ENCODE measurements around the gene TBC1D3B.
"Not testable (repeated sequence)": the region's sequence is repeated elsewhere in the genome, so short reads cannot be mapped to it uniquely, and the experiment has no call there.

TBC1D3B gene

DNA sequence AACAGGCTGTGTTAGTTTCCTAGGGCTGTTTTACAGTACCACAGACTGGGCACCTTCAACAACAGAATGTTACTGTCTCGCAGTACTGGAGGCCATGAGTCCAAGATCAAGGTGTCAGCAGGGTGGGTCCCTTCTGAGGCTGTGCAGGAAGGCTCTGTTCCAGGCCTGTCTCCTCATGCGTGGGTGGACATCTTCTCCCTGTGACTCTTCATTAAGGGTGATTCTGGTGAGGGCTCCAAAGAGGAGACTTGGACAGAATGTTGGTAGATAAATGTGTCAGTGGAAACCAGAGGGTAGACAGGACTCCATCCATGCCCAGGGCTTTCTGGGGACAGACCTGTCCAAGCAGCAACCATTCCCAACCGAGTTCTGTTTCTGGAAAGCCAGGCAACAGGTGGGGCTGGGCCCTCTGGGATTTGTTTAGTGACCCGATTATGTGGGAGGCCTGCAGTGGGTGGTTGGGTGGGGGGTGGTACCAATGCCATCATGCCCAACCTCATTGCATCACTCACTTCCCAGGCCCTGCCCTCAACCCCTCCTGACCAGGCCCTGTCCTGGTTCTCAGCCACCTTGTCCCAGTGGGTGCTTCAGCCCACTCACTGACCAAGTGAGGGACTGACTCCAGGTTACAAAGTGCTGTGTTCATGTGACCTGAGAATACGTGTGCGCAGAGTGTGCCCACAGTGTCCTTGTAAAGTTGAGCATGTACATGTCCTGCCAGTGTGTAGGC, 5.2 kb upstream of the TBC1D3B start:
- not testable (repeated sequence) for DNase-seq (ENCODE audit: low read depth)

- not testable (repeated sequence) for DNase-seq (ENCODE audit: low read depth)
Observed at GRCh38 chr17:36168836-36169235, 7.6 kb downstream of the TBC1D3B start.

GRCh38 chr17:36153895-36154610, 22.4 kb downstream of the TBC1D3B start:
- DNase-seq (ENCODE audit: low read depth), result no peak

GRCh38 chr17:36152639-36153120, 23.8 kb downstream of the TBC1D3B start:
- DNase-seq (ENCODE audit: low read depth), result no peak

- no peak for DNase-seq (ENCODE audit: low read depth)
Observed at GRCh38 chr17:36151891-36152638, 24.4 kb downstream of the TBC1D3B start.

DNA sequence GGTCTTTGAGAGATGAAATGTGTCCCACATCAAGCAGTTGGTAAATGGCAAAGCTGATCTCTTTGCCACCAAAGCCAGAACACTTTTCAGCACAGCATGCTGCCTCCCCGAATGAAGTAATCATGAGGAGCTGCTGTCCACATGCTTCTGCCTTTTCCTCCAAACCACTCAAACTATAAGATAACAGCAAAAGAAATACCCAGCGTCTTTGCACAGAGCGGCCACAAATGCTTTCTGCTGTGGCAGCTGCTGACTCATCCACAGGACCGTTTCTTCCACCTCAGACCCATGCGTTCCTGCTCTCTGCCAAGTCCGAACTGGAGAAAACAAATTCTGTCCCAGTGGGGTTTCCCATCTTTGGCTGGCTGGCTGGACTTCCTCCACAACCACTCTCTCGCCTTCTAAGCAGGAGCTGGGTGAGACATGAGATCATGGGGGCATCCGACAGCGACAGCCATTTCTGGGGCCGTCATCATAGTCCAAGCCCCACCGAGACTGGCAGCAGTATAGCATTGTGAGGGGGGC, 27.1 kb downstream of the TBC1D3B start:
- peak; percentile 15 for DNase-seq (ENCODE audit: low read depth)

GRCh38 chr17:36148559-36149295, 27.7 kb downstream of the TBC1D3B start:
- DNase-seq (ENCODE audit: low read depth), result peak; percentile 37

- DNase-seq (ENCODE audit: low read depth), result no peak
Observed at GRCh38 chr17:36147601-36148000, 28.8 kb downstream of the TBC1D3B start.

- no peak for DNase-seq (ENCODE audit: low read depth)
Observed at GRCh38 chr17:36144981-36145729, 31.3 kb downstream of the TBC1D3B start.

DNA sequence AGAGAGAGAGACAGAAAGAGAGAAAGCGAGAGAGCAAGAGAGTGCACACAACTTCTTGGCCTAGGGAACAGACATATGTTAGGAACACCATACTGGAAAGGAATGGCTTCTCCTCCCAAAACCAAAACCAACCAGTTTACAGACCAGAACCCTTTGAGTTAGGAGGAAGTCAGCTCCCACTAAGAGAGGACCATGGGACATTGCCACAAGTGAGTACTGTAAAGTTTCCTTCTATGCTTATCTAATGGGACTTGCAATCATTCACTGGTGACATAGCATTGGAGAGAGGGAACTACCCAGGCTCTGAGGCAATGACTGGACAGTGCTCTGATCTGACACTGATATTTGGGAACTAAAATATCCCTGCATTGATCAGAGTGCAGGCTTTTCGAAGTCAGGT, 32.4 kb downstream of the TBC1D3B start:
- DNase-seq (ENCODE audit: low read depth), result no peak

GRCh38 chr17:36142806-36143205, 33.6 kb downstream of the TBC1D3B start:
- no peak for DNase-seq (ENCODE audit: low read depth)

DNA sequence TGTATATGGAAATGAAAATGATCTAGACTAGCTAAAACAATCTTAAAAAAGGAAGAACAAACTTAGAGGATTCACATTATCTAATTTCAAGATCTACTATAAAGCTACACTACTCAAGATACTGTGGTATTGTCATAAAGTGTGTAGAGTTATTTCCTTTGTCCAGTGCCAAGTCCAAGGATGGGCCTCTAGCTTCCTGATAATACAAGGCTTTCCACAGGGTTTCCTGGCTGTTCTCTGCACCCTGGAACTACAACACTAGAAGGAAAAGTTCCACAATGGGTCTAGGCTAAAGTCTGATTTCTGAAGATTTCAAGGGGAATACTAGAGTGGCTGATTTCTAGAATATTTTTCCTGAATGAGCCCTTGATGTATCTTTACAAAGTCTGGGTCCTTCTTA, 34.2 kb downstream of the TBC1D3B start:
- DNase-seq (ENCODE audit: low read depth), result no peak

- DNase-seq (ENCODE audit: low read depth), result no peak
Observed at GRCh38 chr17:36136439-36136838, 40.0 kb downstream of the TBC1D3B start.

DNA sequence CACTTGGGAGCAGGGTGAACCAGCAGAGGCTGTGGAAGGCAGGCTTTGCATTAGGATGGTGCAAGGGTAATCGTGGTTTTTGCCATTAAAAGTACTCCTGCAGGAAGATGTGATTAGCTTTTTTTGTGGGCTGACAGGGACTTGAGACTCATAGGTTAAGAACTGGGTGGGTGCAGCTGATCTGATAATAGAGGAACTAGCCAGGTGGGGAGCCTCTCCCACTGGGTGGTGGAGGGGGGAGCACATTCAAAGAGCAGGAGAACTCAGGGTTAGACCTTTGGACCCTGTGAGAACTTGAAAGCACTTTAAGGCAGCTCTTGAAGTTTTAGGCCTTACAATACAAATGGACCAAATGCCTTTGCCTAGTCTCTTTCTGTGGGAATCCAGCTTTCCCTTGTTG, 40.4 kb downstream of the TBC1D3B start:
- no peak for DNase-seq (ENCODE audit: low read depth)

DNA sequence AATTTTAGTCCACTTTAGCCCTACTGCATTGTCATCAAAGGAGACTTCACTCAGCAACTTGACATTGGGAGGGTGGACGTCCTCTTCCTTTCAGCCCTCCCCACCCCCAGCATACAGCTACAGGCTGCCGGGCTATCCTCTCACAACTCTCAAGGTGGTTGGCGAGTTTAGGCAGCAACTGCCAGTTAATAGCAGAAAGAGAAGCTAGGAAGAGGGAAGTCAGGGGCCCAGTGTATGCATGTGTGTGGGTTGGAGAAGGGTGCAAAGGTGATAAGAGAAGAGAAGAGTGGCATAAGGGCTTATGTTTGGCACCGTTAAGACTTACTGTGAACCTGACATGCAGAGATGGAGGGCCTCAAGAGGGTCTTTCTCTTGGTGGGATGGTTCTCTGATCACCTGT, 41.0 kb downstream of the TBC1D3B start:
- no peak for DNase-seq (ENCODE audit: low read depth)

DNA sequence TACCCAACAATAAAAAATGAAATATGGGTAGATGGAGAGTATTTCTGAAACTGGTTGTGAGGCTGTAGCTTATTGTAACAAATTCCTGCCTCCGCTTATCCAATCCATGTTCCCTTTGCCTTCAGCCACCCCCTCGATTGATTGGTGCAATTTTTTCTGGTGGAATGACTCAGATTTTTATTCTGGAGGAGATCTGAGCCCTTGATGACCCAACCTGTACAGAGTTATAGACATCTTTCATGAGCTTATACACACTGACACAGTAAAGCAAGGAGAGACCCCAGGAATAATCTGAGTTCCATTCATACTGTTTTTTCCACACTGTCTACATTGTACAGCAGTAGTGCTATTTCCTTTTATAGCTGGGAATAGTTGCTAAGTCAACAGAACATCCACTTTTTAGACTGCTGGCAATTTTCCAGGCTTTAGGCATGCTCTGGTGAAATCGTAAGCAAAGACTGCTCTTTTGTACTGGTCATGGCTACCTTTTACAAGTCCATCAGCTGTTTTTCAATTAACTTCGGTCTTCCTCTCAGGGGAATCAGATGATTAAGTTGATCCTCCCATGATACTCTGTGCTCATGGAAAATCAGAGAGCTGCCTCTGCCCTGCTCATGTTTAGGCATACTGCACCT, 42.7 kb downstream of the TBC1D3B start:
- DNase-seq (ENCODE audit: low read depth), result no peak

- DNase-seq (ENCODE audit: low read depth), result no peak
Observed at GRCh38 chr17:36132421-36132831, 44.0 kb downstream of the TBC1D3B start.

GRCh38 chr17:36131931-36132330, 44.5 kb downstream of the TBC1D3B start:
- no peak for DNase-seq (ENCODE audit: low read depth)

GRCh38 chr17:36131421-36131820, 45.0 kb downstream of the TBC1D3B start:
- DNase-seq (ENCODE audit: low read depth), result no peak

GRCh38 chr17:36130346-36130745, 46.1 kb downstream of the TBC1D3B start:
- DNase-seq (ENCODE audit: low read depth), result no peak

DNA sequence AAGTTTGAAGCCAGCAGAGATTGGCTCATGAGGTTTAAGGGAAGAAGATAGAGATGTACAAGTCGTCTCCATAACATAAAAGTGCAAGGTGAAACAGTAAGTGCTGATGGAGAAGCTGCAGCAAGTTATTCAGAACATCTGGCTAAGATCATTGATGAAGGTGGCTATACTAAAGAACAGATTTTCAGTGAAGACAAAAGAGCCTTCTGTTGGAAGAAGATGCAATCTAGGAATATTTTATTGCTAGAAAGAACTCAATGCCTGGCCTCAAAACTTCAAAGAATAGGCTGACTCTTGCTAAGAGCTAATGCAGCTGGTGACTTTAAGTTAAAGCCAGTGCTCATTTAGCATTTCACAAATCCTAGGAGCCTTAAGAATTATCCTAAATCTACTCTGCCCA, 46.8 kb downstream of the TBC1D3B start:
- no peak for DNase-seq (ENCODE audit: low read depth)

All from CMK (cell line).